GM12872 (cell line): ENCODE measurements around the gene KRTAP20-4.

Source experiments
- CTCF ChIP-seq: IDR thresholded peaks from 3 replicates; pipeline ENCODE4 v1.5.1; 2011; ENCODE audit warnings: low read depth, mild to moderate bottlenecking, low read length, moderate library complexity; ENCODE audit not compliant: insufficient read depth

The KRTAP20-4 gene

DNA sequence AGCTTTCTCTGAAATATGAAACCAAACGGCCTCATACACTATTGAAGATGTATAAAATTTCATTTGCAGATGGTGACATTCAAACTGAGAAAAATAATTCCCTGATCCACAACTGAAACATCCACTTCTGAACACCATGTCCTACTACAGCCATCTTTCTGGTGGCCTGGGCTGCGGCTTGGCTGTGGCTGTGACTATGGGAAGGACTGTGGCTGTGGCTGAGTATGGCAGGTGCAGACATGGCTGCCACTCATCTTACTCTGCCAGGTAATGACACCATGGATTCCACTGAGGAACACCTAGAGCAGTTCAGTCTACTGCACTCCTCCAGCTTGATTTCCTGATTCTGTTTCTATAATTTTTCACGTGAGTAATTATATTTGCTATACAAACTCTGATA, at the start of gene KRTAP20-4:
Gene KRTAP20-4, plus strand, starts transcription at position 106 of the 400 bp plus-strand sequence.
- TF ChIP-seq CTCF = no peak

- TF ChIP-seq CTCF = no peak
Observed at GRCh38 chr21:30577766-30578165, 42.7 kb upstream of the KRTAP20-4 start.

DNA sequence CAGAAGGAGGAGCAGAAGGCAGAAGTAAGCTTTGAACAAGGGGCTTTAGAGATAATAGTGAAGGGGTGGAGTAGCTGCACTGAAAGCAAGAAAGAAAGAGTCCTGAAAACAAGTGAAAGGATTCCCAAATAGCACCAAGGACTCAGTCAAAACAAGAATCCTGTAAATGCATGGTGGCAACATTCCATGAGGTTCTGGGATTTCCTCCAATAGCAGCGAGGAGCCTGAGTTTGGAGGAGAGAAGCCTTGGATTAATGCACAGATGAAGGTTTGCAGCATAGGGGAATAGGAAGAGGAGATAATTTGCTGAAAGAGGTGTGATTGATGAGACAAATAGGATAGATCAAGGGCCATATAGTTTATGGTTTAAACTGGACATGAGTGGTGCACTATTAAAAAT, 41.1 kb upstream of the KRTAP20-4 start:
- no peak for TF ChIP-seq CTCF

GRCh38 chr21:30580132-30580531, 40.3 kb upstream of the KRTAP20-4 start:
- no peak for TF ChIP-seq CTCF

DNA sequence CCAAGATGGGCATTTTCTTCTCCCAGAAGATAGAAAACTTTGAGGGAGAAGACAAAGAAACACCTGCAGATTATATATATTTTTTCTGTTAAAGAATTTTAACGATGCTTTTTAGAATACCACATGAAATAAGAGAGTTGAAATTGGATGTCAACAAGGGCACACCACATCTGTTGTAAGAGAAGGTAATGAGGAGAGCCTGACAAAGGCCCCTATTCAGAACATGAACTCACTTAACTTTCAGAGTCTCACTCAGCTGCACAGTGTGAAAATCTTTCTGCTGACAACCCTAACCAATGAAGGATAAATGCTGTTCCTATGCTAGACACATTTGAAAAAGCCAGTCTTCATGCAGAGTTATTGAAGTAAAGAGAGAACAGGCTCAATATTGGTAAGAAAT, 37.6 kb upstream of the KRTAP20-4 start:
- no peak for TF ChIP-seq CTCF

DNA sequence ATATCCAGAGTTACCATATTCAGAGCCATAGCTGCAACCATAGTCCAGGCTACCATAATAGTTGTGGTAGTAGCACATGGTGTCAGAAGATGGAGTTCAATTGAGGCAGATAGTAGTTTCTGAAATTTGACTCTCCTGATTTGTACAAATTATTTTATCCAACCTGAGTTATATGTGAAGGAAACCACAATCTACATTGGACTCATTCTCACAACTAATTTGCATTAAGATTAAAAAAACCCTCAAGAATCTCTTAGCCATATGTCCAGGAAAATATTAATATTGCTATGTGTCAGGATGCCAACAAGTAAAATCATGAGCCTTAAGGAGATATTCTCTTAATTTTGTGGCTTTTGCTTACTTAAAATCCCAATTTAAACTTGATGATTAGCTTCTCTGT, 30.1 kb upstream of the KRTAP20-4 start, which contains the start of gene KRTAP22-2:
Gene KRTAP22-2, minus strand, starts transcription at position 101 of the 400 bp plus-strand sequence.
- TF ChIP-seq CTCF = no peak

DNA sequence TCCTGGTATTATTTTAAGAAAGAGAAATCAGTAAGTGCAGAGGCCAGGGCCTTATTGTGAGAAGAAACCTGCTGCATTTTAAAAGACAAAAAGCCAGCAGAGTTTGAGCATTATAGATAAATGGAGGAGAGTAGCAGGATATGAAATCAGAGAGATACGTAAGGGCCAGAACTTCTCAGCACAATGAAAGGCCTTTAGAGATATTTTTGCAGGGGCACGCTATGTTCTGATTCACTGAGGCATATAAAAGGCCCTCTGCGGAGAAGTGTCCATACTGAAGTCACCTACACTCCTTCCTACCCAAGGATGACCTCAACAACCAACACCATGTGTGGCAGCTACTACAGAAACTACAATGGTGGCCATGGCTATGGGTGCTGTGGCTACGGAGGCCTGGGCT, 28.3 kb upstream of the KRTAP20-4 start, which contains the start of gene KRTAP6-3:
Gene KRTAP6-3, plus strand, starts transcription at position 301 of the 400 bp plus-strand sequence. Its CDS starts 6 bp downstream, at position 307.
- no peak for TF ChIP-seq CTCF
